Activated CD4-positive, CD25-positive, alpha-beta regulatory T cell (primary cell): ENCODE results near the gene DUSP8.

Experiments used
- DNase-seq, 4 experiments: peaks; one replicate each; lab custom pipeline; 2025; lab: John Stamatoyannopoulos, UW

DUSP8 gene

DNA sequence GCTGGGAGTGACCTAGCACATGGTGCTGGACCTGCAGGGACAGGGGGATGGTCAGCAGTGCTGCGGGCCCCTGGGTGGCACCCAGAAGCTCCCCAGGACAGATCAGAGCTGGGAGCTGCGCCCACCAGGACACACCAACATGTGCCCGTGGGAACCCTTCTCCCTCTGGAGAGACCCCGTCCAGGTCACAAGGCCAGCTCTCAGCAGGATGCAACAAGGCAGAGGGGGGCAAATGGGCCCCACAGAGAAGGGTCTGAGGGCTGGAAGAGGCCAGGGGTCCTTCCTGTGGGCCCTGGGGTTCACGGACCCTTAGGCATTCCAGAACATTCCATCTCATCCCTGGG, 6.2 kb downstream of the DUSP8 start:
- DNase-seq = no peak

DNA sequence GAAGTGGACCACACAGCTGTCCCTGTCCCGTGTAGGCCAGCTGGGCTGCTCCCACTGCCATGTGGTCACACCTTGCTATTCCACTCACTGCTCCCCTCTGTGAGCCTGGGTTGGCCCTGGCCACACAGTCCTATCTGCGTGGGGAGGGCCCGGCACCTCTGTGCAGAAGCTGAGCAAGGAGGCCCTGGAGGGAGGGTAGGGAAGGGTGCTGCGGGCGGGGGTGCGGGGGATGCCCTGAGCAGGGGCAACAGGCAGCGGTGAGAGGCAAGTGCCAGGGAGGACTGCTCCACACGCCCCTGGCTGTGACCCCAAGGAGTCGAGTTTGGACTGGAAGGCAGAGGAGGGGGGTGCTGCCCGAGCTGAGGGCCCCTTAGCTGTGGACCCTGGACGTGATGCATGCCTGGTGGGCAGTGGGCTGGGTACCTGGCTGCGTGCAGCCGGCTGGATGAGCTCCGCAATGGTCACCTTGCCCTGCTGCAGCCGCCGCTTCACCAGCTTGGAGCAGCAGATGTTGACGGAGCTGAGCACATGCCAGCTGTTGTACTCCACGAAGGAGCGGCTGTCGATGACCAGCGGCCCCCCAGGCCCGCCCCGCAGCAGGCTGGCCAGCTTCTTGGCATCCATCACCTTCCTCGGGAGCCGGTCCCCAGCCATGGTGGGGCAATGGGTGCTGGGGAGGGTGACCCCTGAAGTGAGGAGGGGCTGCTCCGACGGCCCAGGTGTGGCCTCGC, 6.7 kb downstream of the DUSP8 start:
- no peak for DNase-seq

DNA sequence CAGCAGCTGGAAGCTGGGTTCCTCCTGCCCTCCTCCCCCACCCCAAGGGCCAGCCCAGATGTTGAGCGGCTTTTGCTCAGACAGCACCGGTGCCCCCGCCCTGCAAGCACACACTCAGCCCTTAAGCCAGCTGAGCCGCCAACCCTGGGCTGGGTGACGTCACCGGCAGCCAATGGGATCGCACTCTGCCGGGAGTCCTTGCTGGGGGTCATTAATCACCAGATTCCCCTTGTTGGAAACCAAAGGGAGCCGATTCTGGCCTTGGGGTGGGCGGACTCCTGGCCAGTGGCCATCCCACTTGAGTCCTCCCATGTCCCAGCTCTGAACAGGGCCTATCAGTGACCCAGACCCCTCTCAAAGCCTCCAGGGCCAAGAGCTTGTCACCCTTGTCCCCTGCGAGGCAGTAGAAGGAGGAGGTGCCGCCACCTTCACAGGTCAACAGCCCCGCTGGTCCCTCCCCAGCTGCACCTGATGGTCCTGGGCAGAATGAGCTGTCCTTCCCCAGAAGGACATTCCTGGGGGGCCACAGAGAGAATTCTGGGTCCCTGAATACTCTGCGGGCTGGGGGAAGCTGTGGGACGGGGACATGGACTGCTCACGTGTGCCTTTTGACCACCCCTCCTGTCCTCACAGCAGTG, 7.4 kb downstream of the DUSP8 start:
- no peak for DNase-seq

DNA sequence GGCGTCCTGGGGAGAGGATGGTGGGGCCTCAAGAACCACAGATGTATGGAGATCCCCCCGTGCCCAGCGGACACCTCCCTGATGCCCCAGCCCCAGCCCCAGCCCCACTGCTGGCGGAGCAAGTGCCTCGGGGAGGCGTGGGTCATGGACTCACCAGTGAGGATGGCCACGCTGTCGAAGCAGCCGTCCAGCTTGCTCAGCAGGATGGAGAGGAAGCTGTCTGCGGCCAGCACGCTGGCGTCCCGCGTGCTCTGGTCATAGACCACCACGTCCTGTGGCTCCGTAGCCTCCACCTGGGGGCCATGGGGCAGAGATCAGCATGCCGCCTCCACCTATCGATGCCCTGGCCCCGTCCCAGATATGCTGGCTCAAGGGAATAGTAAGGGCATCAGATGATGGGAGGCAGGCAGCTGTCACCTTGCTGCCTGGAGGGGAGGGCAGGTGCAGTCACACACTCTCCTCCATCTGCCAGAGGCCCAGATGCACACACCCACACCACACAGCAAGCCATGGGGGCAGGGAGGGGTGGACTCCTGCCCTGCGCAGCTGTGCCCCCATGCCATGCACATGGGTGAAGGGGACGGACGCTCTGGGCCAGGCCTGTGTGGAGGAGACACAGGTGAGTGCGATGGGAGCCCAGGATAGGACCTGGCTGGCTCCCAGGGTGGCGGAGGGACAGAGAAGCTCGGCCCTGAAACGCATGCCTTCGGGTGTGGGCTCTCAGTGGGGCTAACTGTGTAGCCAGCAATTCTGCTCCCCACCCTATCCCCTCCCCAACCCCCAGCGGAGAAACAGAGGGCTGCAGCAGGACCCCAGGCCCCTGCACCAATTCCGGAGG, 8.2 kb downstream of the DUSP8 start:
- DNase-seq = no peak

DNA sequence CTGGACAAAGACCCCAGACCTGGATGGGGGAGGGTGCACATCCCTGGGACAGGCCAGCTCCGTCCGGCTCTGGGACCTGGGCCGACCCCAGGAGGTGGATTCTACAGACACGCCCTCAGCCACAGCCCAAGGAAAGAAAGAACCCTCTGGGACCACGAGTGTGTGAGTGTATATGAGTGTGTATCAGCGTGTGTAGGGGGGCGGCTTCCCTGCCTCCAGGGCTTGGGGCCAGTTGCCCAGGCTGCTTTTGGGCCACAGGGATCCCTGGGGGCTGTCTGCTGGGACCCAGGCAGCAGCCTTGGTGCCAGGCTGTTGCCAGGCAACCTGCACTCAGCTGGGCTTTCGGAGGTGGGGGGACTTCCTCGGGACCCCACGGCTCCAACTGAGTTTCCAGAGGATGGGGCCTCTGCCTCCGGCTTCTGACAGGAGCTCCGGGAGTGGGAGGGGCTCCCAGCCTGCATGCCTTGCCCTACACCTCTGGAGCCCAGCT, 8.9 kb downstream of the DUSP8 start:
- DNase-seq = no peak

DNA sequence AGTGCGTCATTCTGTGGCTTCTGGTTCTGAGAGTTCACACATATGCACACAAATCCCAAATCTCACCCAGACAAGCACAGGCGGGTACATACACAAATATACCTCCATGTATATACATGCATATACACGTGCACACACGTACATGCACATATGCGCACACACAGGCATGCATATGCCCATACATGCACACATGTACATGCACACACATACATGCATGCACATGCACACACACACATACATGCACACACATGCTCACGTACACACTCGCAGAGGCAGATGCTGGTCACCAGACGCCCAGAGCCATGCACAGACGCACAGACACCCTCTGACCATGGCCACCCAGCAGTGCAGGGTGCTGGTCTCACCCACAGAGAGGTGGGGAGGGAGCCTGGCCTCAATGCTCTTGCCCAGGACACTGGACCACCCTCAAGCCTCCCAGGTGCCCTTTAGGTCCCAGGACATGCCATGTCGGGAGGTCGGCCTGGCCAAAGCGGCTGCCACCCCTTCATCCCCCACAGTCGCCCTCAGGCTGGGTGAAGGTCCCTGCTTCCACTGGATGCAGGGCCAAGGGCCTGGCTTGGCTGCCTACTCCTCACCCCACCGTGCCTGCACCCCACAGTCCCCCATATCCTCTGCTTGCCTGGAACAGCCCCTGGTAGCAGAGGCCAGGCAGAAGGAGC, 9.5 kb downstream of the DUSP8 start:
- no peak for DNase-seq

DNA sequence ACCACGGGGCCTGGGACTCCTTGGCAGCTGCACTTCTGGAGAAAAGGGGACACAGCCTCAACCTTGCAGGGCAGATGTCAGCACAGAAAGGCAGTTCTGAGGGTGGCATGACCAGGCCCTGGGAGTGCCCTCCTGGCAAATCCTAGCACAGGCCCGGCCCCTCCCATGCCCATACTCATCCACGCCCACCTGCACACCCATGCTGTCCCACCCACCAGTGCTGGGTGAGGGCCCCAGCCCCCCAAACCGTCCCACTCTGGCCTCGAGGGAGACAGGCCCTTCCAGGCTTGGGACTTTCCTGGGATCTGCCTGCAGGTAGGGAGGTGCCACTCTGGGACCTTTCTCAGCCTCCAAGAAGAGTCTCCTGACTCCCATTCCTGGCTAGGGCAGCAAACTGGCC, 10.1 kb downstream of the DUSP8 start:
- no peak for DNase-seq

DNA sequence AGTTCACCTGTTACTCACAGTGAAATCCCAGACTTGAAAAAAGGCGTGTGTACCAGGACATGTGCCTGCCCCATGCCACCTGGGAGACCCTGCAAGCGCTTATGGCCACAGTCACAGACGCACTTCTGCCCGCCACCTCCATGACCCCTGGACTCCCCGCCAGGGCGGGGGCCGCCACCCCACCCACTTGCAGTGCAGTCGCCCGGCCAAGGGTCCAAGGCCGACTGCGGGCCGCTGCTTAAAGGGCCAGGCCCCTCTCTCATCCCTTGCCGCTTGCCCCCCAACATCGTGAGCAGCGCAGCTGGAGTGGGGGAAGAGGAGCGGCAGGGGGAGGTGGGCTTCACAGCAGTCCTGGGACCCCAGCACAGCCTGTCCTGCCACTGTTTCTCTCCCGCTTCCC, 10.8 kb downstream of the DUSP8 start:
- DNase-seq = no peak

DNA sequence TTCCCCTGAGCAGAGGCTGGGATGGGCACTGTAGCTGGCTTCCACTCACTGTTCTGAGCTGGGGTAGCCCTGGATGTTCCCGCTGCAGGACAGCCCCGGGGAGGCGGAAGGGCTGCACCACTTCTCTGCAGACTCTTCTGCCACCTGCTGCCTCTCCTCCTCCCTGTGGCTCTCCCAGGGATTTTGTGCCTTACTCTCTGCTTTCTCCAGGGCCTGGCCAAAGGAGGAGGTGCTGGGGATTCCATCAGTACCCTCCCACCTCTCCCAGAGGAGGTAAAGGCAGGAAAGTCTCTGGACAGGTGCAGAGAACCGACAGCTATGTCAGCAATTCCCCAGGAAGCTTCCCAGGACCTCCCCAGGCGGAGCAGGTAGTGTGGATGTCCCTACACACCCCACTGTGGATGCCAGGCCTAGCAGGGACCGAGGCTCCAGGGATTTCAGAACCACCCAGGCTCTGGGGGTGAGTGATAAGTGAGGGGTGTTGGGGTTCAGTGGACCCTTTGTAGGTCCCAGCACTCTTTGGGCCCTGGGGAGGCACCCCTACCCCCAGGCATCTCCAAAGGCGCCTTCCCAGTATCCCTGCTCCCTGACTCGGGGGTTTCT, 11.3 kb downstream of the DUSP8 start:
- no peak for DNase-seq

DNA sequence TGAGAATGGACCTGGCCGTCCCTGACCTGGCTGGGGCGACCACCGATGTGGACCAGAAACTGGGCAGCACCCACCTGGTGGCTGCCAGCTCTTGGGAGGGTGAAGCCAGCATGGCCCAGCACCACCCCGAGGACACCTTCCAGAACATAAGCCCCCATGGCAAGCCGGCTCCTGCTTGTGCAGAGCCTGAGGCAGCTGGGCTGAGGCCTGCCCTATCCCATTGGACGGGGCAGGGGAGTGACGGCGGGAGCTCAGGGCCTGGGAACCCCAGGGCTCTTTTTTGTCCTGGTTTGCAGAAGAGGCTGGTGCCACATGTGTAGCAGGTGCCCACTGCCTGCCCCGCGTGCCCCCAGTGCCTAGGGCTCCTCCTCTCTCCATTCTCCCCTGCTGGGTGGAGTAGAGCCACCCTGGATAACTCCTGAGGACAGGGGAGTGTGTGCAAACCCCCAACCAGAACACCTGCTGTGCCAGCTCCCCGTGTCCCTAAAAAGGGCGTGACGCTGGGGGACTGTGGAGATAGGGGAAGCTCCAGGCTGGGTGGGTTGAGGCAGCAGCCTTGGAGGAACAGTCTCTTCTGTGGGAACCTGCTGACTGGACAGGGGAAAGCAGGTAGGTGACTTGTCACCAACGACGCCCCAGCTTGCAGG, 11.9 kb downstream of the DUSP8 start:
- DNase-seq = no peak

DNA sequence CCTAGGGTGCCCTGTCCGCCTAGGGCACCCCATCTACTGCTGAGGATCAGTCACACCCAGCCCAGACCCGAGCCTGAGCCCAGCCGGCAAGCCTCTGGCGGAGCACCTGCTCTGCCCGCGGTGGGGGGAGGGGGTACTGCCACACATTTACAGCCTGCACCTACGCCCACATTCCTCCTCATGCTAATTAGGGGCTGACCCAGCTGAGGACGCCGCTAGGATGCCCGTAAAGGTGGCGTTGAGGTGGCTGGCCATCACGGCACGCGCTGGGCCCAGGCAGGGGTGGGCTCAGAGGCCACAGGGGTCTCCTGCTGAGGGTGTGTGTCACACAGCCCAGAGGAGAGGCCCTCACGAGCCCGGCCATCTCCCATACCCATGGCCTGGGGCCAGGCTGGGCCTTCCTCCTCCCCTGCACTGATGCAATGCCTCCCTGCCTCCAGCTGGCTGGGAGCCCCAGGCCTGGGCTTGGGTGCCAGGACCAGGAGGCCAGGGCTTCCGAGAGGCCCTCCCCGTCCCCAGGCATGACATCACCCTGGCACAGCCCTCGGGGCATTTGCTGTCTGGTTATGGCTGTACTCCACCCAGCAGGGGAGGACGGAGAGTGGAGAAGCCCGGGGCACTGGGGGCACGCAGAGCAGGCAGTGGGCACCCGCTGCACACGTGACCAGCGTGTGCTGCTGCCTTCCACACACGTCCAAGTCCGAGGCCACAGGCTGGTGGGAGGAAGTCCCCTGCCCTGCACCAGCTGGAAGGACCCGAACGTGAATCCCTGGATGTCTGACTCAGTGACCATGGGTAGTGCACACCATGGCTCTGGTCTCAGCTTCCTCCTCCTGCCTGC, 12.7 kb downstream of the DUSP8 start:
- no peak for DNase-seq

DNA sequence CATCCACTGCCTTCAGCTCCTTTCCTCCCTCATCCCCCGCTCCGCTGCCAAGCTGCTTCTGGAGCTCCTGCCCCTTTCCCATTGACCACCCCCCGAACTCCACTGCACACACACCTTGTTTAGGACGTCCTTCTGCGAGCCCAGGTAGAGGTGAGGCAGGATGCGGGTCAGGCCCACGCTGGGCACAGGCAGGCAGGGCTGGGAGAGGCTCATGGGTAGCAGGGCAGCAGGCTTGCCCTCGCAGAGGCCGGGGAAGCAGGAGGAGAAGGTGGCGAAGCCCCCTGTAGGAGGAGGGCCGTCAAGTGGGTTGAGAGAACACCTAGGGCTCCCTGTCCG, 13.3 kb downstream of the DUSP8 start:
- no peak for DNase-seq

DNA sequence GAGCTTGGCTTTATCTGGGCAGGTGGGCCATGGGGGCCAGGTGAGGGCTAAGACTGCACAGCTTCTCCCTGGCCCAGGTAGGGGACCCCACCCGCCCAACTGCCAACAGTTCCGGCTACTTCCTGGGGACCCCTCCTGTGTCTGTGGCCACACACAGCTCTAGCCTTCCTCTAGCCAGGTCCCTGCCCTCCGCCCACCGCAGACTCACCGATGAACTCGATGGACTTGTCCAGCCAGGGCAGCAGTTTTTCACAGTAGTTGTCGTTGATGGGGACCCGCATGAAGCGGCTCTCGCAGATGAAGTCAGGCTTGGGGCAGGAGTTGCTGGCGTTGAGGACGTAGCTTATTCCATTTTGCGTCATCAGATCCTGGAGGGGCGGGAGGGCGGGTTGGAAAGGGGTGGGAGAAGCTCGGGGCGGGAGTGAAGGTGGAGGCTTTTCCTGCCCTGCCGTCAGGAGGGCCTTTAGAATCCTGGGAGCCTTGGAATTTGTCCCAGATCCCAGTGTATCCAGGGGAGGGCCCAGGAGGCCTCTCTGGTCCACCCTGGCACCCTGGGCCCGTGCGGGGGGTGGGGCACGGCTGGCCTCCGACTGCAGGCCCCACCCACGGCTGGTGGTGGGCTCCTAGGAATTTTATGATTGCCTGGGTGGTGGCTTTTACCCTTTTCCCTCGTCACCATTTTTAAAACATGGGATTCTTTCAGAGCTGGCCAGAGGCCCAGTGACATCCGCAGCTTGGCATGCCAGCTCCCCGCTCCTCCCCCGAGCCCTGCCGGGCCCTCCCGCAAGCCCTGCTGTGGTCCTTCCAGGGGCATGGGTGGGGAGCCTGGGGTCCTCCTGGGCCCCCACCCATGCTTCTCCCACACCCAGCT, 13.9 kb downstream of the DUSP8 start:
- DNase-seq = no peak

DNA sequence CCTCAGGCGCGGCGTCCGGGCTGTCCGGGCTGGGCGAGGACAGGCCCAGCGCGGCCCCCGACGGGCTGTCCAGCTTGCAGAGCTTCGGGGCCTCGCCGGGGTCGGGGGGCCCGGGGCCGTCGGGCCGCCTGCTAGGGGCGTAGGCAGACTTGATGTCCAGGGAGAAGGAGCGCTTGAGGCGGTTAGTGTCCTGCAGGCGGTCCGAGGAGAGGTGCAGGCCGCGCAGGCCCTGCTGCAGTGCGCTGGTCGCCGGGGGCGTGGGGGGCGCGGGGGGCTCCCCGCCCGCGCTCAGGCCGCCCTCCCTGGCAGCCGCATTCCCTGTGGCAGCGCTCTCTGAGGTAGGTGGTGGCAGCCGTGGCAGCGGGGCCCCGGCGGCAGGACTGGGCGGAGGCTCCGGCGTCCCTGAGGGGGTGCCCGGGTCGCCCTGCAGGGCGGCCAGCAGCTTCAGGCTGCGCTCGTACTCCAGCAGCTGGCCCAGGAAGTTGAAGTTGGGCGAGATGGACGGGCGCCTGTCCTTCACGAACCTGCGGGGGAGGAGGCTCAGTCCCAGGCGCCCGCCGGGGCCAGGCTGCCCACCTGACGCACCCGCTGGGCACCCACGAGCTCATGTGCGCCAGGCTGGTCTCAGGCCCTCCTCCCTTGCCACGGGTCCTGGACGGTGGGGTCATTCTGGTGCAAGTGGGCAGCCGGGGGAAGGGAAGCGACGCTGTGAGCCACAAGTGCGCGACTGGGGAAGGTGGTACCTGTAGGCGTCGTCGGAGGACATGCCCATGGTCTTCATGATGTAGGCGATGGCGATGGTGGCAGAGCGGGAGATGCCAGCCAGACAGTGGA, 14.8 kb downstream of the DUSP8 start:
- DNase-seq = no peak

DNA sequence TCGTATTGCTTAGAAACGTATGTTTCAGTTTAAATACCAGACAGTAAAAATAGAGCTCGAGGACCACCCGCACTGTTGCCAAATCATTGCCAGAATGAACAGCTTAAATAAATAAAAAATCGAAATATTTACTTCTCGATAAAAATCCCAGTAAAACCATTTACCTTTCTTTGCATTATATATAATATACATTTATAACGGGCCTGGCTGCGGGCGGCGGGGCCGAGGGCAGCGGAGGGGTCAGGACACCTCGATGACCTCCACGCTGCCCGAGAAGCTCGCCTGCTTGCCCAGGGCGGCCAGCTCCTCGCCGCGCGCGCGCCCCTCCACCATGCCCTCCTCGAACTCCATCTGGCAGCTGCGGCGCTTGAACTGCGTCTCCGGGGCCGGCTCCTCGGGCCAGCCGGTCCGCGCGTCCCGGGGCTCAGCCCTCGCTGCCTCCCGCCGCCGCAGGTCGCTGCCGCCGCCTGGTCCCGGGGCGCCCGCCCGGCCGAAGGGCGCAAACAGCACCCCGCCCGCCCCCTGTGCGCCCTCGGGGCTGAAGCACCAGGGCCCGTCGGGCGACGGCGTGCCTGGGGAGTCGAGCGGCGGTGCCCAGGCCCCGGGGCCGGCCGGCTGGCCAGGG, 15.7 kb downstream of the DUSP8 start:
- no peak for DNase-seq

DNA sequence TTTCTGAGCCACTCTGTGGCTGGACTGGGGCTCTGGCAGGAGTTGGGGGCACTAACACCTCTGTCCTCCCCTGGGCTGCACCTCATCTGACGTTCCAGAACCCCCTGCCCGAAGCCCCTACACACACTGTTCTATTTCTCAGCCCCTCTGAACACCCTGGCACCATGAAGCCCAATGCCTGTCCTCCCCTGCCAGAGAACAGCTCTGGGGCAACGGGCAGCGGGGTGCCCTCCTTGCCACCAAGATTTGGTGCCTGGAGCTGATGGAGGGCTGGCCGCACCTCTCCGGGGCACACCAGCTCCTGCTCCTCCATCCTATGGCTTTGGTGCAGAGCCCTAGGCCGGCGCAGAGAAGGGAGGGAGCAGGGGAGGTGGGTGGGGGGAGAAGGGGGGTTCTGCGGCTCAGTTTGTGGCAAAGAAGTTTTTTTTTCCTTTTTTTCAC, 16.3 kb downstream of the DUSP8 start:
- no peak for DNase-seq

DNA sequence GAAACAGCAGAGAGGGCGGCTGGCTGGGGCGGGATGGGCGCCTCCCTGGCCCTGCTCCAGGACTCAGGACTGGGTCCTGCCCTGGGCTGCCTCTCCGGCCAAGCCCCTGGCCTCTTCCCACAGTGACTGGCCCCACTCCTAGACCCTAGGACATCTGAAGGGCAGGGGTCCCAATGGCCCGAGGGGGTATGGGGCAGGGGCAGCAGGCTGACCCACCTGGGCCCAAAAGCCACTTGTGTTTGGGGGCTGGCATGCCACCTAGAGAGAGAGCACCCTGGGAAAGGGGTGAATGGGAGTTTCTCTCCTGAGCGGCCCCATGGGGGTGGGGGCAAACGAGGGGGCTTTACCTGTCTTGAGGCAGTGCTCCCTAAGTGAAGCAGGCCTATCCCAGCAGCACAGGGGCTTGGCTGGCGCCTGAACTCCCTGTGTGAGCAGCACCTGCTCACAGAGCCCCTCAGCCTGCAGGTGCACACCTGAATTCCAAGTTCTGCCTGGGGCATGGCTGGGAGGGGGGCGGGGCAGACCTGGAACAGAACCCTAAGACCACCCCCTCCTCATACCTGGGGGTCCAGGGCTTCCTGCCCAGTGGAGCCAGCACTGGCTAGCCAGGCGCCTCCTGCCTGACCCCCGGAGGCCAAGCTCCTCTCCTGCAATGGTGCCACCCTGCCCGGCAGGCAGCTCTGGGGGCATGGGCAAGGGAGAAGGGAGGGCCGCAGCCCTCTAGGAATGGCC, 16.9 kb downstream of the DUSP8 start:
- no peak for DNase-seq
